Measurements from ENCODE around the gene NT5DC3. TPM values are rescaled to one million over a fixed set of nuclear protein-coding genes. Genes with fewer than 3 reads are reported as not detected.

Gene NT5DC3
- total and polyA plus RNA-seq, 9 of the 15 experiments (the other 6 are each of a cell fraction or from before 2014, with no cell fraction given): 6.3 to 33.5 (median 24.5) TPM

GRCh38 chr12:103772367-103773108 lies 68.5 kb downstream of the NT5DC3 start:
- WGBS (ENCODE audit: insufficient coverage, low coverage, missing lambda C conversion rate): 91% methylated on average over 7 of the region's 7 CpGs
- TF ChIP-seq SRSF7 (optimal IDR thresholded peaks at IDR 0.05; ENCODE audit: low read depth, low read length) (no peak), KDM4B (IDR thresholded peaks at IDR 0.05; ENCODE audit: borderline replicate concordance in 2 of 2, low read depth in 1 of 2) (no peak), MITF (IDR thresholded peaks at IDR 0.05) (no peak), MCM2 (IDR thresholded peaks at IDR 0.05; ENCODE audit: low read depth) (no peak), PBX2 (CRISPR knock-in tag; IDR thresholded peaks at IDR 0.05; ENCODE audit: low read depth) (no peak), PBX2 (tag; conservative IDR thresholded peaks at IDR 0.05; ENCODE audit: low read depth) (no peak), ZBED1 (IDR thresholded peaks at IDR 0.05) (no peak), NCOA2 (IDR thresholded peaks at IDR 0.05; ENCODE audit: partially characterized antibody in 2 of 2) (no peak), TEAD4 (IDR thresholded peaks at IDR 0.05; ENCODE audit: low read length) (no peak), TEAD4 (CRISPR knock-in tag; IDR thresholded peaks at IDR 0.05; ENCODE audit: borderline replicate concordance) (no peak), ZNF408 (CRISPR knock-in tag; IDR thresholded peaks at IDR 0.05; ENCODE audit: low read depth) (no peak), FOSL1 (tag; conservative IDR thresholded peaks at IDR 0.05) (no peak), CEBPG (CRISPR knock-in tag; IDR thresholded peaks at IDR 0.05) (no peak), CEBPG (tag; conservative IDR thresholded peaks at IDR 0.05 in 1 of 2, IDR thresholded peaks at IDR 0.05 in 1 of 2) (no peak), ZNF75A (CRISPR knock-in tag; IDR thresholded peaks at IDR 0.05) (no peak), ZBTB2 (IDR thresholded peaks at IDR 0.05) (no peak), NFE2L1 (tag; IDR thresholded peaks at IDR 0.05; ENCODE audit: borderline replicate concordance, low read depth) (no peak)

More at GRCh38 chr12:103772367-103773108, 68.5 kb downstream of the NT5DC3 start:
- DNase-seq (ENCODE audit: extremely low read depth in 1 of 4, low spot score in 3 of 4): no peak
- Histone ChIP-seq H3K36me3 (ENCODE audit: control insufficient read depth, insufficient read depth, low read length) (peaks cover 74% of the 10 kb centered on the region), H3K4me3 (no peak overlapping the region), H4K20me1 (replicated peaks; ENCODE audit: control insufficient read depth, insufficient read depth, low read length) (no peaks in the 10 kb centered on the region), H3K4me1 (replicated peaks in 1 of 2; ENCODE audit: control insufficient read depth in 2 of 2, insufficient read depth in 2 of 2, low read length in 2 of 2) (peaks cover 0 to 5% of the 10 kb centered on the region in 2 experiments; a peak in 1 of 5 replicates), H3K9me1 (ENCODE audit: control insufficient read depth, insufficient read depth, low read length) (peaks cover 4% of the 10 kb centered on the region), H3K9ac (ENCODE audit: insufficient read depth in 1 of 2, low read depth in 2 of 2, low read length in 2 of 2) (peak overlapping the region in 1 of 2 experiments; percentile 19; a peak in 2 of 4 replicates), H3K27me3 (ENCODE audit: control insufficient read depth in 2 of 2, insufficient read depth in 2 of 2, low read length in 2 of 2) (no peaks in the 10 kb centered on the region), H3K79me2 (ENCODE audit: control insufficient read depth, insufficient read depth, low read length) (no peaks in the 10 kb centered on the region), H3K27ac (ENCODE audit: extremely low read depth, low read depth, low read length) (no peak overlapping the region), H2AFZ (ENCODE audit: low read depth, low read length) (no peak overlapping the region), H3K9me3 (replicated peaks; ENCODE audit: control insufficient read depth, insufficient read depth, low read depth, low read length) (no peaks in the 10 kb centered on the region), H3K4me2 (ENCODE audit: insufficient read depth, low read length) (no peak overlapping the region)
- intact Hi-C loops (cut with micrococcal nuclease) (loop anchor here (5.0 kb wide), 1 partner anchor 335 kb away; no protein-coding TSS in a partner anchor), in situ Hi-C loops (cut with MboI) (no loop called here)
- peak; percentile 18; the same call in 2 of the 3 replicates for ATAC-seq
- ChIA-PET CTCF (ENCODE audit: low intra/inter-chr PET ratio) (interaction anchor here (0.5 to 2.1 kb wide), 3 partner anchors 97 to 468 kb away, joined by 6 to 33 read pairs (median 6); no protein-coding TSS in a partner anchor), POLR2A (interaction anchor here (1.0 to 2.2 kb wide), 6 partner anchors 9 to 158 kb away, joined by 3 to 7 read pairs (median 5); partner anchors contain the start of gene HSP90B1)
- no peak for FAIRE-seq
- no TSS peak for BruUV-seq (replicated peaks)
